Activated gamma-delta T cell (primary cell): ENCODE results near the gene HPS1.
"Not testable (repeated sequence)": the region's sequence is repeated elsewhere in the genome, so short reads cannot be mapped to it uniquely, and the experiment has no call there.

Source experiments
- DNase-seq: peaks from one replicate; lab custom pipeline; 2025; lab: John Stamatoyannopoulos, UW

Gene HPS1

DNA sequence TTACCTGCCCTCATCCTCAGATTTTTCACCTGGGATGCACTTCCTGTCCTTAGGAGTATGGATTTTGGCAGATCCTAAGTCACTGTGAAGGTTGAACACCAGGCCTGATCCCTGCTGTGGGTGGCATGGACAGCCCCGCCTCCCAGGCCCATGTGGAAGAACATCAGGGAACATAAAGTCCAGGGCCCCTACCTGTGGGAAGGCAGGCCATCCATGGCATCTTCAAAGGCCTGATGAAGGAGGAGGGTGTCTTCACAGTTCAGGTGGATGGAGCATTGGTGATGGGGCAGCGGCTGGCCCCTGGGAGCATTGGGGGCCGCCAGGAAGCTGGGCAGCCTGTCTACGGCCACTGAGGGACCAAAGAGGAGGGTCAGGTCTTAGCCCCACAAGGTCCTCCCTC, 56.3 kb downstream of the HPS1 start:
- DNase-seq: no peak

- DNase-seq: no peak
Observed at GRCh38 chr10:98389398-98389797, 57.3 kb downstream of the HPS1 start.

DNA sequence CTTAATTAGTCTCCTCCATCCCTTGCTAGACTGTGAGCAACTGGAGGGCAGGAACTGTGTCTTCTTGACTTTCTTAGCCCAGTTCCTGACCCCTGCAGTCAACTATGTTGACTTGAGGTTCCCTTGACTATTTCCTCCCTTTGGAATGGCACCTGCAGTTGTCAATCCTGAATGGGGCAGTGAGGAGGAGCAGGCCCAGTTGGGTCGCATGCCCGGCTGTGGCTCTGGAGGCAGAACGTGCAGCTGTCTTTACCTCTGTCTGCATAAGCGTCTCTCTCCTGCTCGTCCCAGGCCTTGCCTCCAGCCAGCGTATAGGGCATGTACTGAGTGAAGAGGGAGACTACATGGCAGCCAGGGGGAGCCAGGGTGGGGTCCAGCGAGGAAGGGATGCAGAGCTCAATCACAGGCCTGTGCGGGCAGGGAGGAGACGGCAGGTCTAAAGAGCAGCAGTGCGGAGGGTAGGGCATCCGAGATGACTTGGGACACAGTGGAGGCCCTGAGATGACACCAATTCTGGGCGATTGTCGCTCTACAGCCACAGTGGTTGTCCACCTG, 58.6 kb downstream of the HPS1 start:
- no peak for DNase-seq

GRCh38 chr10:98384531-98385133, 62.1 kb downstream of the HPS1 start:
- DNase-seq: no peak

DNA sequence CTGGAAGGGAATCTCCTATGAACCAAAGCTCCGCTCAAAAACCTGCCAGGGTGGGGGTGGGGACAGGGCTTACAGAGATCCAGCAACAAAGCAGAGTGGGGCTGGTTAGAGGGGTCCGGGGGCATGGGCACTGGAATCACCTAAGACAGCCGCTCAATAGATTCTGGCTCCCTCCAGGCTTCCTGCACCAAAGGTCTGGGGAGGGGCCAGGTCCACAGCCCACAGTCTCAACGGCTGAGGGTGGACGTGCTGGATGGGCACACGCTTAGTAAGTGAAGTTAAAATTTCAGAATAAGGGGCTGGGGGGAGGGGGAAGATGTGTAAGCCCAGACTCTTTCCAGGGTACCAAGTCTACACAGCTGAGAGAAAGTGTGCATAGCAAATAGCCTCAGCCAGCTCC, 62.9 kb downstream of the HPS1 start:
- no peak for DNase-seq

DNA sequence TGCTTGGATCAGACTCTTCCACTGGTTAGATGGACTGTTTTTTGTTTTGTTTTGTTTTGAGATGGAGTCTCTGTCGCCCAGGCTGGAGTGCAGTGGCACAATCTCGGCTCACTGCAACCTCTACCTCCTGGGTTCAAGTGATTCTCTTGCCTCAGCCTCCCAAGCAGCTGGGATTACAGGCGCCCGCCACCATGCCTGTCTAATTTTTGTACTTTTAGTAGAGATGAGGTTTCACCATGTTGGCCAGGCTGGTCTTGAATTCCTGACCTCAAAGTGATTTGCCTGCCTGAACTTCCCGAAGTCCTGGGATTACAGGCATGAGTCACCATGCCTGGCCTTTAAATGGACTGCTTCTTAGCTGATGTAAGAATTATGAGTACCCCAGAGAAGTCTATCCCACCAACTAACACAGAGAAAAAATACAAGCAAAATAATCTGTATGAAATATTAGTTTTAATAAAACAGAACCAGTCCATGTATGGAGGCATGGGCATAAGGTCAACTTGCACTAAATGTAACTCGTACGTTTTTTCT, 63.5 kb downstream of the HPS1 start:
- not testable (repeated sequence) for DNase-seq

GRCh38 chr10:98382691-98383101, 64.0 kb downstream of the HPS1 start:
- DNase-seq: no peak

GRCh38 chr10:98380493-98381339, 66.0 kb downstream of the HPS1 start:
- DNase-seq: no peak

GRCh38 chr10:98378722-98379121, 68.0 kb downstream of the HPS1 start:
- DNase-seq: no peak

DNA sequence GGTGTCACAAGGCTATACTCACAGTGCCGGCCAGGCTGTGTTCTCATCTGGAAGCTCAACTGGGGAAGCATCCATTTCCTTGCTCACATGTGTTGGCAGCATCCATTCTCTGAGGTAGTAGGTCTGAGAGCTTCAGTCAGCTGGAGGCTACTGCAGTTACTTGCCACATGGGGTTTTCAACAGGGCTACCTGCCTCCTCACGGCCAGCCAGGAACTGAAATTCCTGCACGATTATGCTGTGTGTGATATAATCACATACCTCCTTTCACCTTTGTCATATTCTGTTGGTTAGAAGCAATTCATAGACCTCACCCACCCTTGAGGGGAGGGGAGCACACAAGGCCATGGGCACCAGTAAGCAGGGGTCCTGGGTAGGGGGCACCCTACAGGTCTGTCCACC, 69.2 kb downstream of the HPS1 start:
- DNase-seq: no peak

DNA sequence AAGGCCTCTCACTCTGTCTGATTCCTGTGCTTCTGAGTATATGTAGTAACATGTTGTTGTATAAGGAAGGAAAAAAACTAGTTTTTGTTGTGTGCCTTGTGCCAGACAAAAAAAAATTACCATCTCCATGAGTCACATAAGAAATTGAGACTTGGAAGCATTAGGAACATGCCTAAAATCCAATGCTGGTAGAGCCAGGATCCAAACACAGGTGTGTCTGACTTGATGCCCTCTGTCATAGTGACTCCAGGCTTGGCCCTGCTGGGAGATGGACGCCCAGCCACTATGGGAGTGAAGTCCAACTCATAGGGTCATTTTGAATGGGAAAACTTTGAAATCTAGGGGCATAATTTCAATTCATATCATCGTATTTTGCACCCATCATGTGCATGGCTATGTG, 69.7 kb downstream of the HPS1 start:
- no peak for DNase-seq

GRCh38 chr10:98376485-98376884, 70.2 kb downstream of the HPS1 start:
- no peak for DNase-seq

DNA sequence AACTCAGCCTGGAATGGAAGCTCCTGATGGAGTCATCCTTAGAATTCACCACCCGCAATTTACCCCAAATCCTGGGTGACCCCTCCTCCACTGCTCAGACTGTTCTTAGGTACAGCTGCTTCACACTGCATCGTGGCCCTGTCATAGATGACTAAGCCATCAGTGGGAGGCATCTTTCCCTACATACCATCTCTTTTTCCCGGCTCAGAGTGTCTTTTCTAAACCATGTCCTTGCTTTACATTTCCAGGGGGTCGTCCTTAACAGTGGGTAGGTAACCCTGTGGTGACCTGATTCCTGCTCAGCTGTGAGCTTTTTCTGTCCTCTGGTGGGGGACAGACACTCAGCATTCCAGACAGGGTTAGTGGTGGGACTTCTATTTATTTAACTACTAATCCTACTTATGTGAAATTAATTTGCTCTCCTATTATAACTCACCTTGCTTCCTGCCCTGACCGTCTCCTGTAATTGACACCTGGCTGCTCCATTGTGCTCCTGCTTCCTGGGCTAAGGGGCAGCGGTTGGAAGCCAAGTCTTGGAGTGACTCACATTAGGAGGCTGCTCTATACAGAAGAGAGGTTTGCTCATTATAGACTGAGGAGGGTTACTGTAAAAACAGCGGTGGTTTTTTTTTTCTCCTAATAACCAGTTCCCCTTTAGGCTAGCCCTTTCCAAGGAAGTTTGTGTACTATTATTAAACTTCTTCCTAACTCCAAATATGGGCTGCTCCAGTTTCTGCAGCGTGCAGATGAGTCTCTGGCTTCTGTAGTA, 72.3 kb downstream of the HPS1 start:
- DNase-seq: no peak

DNA sequence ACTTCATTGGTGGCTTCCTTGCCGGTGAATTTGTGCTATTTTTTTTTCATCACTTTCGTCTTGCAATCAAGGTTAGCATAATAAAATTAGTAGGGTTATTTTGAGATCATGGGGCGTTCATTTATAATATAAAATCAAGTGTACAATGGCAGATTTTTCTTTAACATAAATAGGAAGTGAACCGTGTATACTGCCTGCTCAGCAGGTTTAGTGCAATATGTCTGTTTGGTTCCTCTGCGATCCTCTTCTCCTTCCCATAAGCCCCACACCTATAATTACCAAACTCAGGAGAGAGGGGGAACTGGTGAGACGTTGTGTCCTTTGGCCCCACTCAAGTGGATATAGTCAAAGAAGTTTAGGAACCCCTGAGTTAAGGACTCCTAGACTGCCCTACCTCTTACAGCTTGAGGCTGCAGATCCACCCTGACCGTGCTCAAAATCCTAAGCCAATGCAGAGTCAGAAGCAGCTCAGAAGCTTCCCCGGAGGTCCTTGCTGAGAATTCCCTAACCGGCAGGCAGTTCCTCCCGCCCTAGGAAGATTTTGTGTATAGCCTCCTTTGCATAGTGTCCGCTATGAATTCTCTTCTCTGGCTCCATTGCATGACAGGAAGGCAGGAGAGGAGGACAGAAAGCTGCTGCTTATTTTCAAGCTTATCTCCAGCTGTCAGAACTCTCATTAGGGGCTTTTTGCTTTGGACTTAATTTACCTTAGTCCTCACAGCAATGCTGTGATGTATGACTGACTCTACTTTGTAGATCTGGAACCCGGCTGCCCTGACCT, 73.3 kb downstream of the HPS1 start:
- no peak for DNase-seq

DNA sequence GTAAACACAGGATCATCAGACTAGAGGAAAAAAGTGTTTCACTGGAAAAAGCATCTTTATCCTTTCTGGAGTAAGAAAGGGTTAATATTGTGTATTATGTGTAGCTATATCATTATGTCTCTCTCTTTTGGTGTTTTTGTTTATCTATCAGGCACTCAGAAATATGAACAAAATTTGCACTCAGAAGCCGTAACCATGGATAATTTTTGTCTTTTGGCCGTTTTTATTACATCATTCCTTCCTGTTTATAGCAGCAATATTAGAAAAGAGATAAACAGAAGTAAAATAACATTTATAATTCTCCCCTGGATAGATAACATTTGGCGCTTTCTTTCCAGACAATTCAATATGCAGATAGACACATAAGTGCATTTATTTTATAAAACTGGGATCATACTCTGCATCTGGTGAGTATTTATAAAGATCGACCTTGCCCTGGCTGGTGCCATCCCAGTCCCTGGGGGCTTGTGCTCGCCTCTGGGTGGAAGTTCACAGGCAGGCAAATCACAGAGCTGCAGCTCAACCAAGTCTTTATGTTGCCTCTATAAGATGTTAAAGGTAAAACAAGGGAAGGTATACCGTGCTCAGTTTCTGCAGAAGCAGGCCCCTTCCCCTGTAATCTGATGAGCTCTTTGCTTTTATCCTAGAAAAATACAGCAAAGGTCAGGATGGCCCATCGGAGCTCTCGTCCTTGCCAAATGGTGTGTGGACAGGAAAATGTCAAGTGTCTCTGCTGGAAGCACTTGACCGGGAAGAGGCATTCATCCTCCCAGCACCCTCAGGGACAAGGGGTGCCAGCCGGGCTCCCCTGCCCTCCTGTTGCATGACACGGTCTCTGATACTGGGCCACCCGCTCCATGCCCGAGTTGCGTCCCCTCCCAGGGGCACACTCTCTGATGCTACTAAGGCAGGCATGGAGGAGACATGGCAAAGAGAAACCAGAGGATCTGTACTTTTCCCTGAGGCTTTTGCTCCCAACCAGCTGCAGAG, 75.6 kb downstream of the HPS1 start:
- DNase-seq: no peak

GRCh38 chr10:98369801-98370200, 76.9 kb downstream of the HPS1 start:
- DNase-seq: no peak

DNA sequence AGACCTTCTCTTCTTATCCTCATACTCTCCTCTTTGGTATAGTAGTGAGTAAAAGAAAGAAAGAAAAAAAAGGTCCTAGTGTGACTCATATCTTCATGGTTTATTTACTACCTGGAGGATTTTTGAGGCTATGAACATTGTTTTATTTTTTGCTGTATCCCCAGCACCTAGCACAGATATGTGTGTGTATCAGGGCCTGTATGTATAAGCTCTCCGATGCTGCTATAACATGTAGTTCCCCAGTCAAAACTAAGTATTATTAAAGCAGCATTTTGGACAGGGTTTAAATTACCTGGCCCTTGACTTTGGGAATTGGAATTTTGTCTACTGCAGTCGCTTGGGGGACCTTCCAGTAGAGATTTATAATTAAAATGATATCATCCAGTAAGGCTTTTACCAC, 78.1 kb downstream of the HPS1 start:
- no peak for DNase-seq

DNA sequence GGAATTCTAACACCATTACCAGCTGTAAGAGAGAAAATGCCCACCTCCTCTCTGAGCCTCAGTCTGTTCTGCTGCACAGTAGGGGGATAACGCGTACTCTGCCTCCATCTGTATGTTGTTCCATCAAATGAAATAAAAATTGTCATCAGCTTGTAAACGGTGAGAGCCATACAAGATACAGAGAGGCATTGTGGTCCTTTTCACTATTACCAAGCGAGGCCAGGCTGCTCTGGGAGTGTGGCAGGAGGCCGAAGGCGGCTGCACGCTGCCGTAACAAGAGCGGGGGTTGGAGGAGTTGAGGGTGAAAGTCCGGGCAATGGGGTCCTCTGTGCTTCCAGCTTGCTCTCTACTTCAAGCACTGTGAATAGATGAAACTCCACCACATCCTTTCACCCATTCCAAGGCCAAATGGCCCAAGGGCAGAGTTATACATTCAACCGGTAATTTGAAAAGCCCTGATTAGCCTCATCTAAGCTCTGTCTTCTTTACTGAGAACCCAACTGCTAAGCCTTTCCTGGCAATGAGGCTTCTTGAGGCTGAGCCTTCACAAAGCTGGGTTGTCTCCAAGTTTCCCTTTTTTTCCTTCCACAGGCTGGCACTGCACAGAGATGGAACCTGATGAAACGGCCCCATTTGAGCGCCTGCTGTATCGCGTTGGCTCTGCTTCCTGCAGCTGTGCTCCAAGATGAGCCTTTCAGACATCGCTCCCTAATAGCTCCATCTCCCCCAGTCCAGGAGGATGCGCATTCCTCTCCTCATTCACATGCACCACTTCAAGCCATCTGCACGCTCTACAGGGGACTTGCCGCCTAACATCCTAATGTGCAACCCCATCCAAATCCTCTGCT, 78.9 kb downstream of the HPS1 start:
- no peak for DNase-seq
